A204.1 (cell line): ENCODE results near the gene TNFSF13.

Experiments
- FAIRE-seq: peaks from 2 replicates; lab custom pipeline; 2012; peaks lifted over from hg19 to GRCh38; lab: Jason Lieb, UNC

TNFSF13 gene, protein sequence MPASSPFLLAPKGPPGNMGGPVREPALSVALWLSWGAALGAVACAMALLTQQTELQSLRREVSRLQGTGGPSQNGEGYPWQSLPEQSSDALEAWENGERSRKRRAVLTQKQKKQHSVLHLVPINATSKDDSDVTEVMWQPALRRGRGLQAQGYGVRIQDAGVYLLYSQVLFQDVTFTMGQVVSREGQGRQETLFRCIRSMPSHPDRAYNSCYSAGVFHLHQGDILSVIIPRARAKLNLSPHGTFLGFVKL

DNA sequence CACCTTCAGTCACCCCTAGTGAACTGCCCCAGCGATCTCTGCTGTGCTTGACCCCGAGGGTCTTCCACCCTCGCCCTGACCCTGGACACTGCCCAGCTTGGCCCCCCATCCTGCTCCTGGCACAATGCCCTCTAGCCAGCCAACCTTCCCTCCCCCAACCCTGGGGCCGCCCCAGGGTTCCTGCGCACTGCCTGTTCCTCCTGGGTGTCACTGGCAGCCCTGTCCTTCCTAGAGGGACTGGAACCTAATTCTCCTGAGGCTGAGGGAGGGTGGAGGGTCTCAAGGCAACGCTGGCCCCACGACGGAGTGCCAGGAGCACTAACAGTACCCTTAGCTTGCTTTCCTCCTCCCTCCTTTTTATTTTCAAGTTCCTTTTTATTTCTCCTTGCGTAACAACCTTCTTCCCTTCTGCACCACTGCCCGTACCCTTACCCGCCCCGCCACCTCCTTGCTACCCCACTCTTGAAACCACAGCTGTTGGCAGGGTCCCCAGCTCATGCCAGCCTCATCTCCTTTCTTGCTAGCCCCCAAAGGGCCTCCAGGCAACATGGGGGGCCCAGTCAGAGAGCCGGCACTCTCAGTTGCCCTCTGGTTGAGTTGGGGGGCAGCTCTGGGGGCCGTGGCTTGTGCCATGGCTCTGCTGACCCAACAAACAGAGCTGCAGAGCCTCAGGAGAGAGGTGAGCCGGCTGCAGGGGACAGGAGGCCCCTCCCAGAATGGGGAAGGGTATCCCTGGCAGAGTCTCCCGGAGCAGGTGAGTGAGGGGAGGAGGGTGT is at the start of gene TNFSF13:
TSS of gene TNFSF13 (plus strand) at position 207 of the 776 bp plus-strand sequence. CDS start at position 497, 290 bp downstream.
- FAIRE-seq = no peak

DNA sequence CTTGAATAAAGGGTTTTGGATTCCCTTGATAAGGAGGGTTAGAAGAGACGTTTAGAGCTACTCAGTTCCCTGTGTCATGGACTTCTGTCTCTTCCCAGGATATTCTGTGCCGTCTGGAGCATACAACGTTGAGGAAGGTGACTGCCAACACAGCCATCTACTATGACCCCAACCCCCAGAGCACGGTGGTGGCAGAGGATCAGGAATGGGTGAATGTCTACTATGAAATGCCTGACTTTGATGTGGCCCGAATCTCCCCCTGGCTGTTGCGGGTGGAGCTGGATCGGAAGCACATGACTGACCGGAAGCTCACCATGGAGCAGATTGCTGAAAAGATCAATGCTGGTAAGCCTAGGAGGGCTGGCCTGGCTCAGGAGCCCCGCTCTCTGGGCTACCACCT is 49.7 kb upstream of the TNFSF13 start:
- FAIRE-seq = no peak

DNA sequence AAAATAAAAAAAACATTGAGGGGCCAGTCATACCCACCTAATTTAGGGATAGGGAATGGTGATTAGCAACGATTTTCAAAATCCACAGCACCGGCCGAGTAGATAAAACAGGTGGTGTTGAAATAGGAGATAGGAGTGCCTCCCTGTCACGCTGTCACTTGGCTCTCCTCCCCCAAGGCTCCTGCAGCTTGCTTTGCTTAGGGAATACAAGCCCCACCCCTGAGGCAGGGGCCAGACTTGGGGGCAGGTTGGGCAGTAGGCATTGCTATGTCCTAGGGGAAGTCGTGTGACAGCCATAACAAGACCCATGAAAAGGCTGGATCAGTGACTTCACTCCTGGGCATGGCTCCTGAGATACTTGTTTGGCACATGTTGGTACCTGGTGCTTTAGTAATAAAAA is 48.6 kb upstream of the TNFSF13 start:
- FAIRE-seq = no peak

DNA sequence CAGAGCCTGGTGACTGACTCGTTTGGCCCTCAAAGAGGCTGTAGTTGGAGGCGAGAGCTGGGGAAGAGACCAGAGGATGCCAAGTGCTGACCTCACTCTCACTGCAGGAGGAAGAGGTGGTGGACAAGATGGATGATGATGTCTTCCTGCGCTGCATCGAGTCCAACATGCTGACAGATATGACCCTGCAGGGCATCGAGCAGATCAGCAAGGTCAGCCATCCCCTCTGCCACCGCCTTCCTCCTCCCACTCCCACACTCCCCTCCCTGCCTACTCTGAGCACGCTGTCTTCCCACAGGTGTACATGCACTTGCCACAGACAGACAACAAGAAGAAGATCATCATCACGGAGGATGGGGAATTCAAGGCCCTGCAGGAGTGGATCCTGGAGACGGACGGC is 47.4 kb upstream of the TNFSF13 start:
- FAIRE-seq = no peak

DNA sequence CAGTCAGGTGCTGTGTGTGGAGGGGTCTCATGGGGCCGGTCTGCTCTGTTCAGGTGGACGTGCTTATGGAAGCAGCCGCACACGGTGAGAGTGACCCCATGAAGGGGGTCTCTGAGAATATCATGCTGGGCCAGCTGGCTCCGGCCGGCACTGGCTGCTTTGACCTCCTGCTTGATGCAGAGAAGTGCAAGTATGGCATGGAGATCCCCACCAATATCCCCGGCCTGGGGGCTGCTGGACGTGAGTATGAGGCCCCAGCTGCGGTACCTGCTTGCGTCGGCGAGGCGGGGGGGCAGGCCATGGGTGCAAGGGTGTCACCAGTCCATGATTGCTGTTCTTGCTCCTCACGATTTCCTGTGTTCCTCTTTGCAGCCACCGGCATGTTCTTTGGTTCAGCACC is 46.4 kb upstream of the TNFSF13 start:
- no peak for FAIRE-seq

DNA sequence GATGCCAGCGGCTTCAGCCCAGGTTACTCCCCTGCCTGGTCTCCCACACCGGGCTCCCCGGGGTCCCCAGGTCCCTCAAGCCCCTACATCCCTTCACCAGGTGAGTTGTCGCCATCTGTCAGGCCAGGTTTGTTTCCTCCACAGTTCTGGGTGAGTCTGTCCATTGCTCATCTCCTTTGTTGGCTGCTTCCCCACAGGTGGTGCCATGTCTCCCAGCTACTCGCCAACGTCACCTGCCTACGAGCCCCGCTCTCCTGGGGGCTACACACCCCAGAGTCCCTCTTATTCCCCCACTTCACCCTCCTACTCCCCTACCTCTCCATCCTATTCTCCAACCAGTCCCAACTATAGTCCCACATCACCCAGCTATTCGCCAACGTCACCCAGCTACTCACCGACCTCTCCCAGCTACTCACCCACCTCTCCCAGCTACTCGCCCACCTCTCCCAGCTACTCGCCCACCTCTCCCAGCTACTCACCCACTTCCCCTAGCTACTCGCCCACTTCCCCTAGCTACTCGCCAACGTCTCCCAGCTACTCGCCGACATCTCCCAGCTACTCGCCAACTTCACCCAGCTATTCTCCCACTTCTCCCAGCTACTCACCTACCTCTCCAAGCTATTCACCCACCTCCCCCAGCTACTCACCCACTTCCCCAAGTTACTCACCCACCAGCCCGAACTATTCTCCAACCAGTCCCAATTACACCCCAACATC is 45.6 kb upstream of the TNFSF13 start:
- FAIRE-seq = no peak

DNA sequence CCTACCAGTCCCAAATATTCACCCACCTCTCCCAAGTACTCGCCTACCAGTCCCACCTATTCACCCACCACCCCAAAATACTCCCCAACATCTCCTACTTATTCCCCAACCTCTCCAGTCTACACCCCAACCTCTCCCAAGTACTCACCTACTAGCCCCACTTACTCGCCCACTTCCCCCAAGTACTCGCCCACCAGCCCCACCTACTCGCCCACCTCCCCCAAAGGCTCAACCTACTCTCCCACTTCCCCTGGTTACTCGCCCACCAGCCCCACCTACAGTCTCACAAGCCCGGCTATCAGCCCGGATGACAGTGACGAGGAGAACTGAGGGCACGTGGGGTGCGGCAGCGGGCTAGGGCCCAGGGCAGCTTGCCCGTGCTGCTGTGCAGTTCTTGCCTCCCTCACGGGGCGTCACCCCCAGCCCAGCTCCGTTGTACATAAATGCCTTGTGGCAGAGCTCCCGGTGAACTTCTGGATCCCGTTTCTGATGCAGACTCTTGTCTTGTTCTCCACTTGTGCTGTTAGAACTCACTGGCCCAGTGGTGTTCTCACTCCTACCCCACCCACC is 44.6 kb upstream of the TNFSF13 start:
- no peak for FAIRE-seq

DNA sequence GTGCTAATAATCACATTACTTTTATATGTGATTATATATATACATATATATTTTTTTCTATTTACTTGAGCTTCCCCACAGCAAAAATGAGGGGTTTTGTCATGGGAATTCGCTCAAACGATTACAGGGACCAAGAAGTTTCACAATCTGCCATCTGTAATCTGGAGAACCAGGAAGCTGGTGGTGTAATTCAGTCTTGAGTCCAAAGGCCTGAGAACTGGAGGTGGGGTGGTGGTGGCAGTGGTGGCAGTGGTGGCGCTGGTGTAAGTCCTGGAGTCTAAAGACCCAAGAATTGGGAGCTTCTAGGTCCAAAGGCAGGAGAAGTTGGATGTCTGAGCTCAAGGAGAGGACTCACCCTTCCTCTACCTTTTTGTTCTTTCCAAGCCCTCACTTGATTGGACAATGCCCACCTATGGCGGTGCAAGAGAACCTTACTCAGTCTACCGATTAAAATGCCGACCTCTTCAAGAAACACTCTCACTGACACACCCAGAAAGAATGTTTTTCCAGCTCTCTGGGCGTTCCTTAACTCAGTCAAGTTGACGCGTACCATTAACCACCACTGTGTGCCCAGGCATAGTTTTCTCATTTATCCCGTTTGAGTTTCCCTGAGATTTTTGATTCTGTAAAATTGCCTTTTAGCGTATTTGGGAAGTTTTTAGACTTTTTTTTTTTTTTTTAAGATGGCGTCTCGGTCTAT is 42.5 kb upstream of the TNFSF13 start:
- FAIRE-seq = no peak

DNA sequence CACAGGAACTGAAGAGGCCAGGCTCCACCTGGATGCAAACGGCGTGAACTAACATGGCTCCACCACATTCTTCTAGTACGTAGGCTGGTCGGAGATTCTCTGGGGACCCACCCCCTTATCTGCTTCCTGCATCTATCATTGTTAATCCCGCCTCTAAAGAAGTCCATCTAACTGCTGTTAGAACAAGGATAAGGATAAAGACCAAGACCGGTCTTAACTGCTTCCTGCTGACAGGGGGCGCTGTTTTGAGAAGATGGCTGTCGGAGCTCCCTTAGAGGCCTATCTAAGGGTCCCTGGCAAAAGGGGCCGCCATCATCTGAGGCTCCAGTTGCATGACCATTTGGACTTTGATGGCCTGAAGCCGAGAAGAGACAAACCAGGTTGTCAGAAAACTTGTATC is 35.5 kb upstream of the TNFSF13 start:
- FAIRE-seq = no peak

DNA sequence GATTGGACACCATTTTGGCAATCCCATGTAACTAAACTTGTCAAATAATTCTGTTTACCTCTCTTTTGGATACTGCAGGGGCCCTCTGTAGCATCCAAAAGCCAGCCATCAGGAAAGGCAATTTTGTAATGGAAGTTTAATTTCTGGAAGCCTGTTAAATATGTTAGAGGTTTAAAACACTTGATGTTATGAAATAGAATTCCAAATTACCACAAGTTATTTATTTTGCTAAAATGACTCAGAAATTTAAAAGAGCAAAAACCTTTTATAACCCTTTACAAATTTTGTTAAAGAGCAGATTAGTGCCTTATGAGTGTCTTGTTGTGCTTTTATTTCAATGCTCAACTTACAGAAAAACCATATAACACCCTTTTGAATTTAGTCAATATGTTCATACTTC is 29.7 kb upstream of the TNFSF13 start:
- FAIRE-seq = peak; percentile 52

DNA sequence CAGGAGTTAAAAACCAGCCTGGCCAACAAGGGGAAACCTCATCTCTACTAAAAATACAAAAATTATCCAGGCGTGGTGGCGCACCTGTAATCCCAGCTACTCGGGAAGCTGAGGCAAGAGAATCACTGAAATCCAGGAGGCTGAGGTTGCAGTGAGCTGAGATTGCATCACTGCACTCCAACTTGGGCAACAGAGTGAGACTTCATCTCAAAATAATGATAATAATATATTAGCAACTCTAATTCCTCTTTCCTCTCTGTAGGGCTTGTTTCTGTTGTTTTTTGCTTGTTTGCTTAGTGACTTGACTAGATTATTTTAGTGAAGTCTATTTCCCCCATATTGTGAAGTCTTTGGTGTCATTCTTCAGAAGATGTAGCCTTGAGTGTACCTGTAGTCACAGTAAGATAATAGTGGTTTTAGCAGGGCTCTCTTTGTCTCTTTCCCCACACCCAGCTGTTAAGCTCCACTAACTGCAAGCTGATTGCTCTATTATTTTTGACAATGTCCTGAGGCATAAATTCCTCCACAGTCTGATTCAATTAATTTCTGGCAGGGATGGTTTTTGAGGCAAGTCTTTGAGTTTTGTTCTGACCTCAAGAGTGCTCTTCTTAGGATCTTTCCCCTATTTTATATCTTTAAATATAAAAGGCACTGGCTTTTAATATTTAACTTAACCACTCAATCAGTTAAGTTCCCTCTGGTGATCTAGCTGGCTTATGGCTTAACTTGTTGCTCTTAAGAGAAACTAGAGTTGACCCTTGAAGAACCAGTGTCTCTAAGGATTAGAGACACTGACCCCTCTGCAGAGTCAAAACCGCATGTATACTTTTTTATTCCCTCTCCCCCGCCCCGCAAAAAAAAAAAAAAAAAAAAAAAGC is 28.3 kb upstream of the TNFSF13 start:
- no peak for FAIRE-seq

DNA sequence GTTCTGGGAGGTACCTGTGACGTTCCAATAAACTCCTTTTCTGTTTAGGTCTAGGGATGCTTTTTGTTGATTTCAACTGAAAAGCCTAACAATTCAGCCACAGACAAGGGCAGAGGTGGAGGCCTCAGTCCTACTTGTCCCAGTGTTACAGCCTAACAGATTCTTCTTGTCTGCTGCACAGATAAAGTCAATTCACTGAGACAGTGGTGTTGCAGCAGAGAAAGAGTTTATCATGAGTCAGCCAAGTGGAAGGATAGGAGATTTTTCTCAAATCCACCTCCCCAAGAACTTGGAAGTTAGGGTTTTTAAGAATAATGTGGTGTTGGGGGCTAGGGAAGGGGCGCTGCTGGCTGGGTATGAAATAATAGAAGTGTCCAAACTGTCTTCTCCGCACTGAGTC is 20.5 kb upstream of the TNFSF13 start:
- FAIRE-seq = no peak

DNA sequence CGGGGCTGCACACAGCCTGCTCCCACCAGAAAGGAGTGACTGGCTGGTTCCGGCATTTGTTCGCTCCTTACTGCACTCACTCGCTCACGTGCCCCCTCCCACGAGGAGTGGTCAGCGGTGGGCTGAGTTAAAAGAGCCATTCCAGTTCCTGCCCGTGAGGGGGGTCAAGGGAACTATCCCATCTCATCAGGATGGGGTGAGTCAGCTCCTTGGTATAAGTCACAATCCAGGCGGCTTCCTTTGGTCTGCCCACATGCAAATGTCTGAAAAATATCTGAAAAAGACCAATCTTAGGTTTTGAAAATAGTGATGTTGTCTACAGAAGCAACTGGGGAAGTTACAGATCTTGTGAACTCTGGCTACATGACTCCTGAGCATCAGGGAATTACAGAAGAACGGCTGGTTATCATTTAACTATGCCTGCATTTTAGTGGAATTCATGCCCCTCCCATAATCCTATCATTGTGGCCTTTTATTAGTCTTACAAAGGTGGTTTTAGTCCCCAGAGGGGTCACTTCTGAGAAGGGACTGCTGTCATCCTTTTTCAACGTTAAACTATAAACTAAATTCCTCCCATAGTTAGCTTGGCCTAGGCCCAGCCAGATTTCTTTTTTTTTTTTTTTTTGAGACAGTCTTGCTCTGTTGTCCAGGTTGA is 19.5 kb upstream of the TNFSF13 start:
- FAIRE-seq = no peak

DNA sequence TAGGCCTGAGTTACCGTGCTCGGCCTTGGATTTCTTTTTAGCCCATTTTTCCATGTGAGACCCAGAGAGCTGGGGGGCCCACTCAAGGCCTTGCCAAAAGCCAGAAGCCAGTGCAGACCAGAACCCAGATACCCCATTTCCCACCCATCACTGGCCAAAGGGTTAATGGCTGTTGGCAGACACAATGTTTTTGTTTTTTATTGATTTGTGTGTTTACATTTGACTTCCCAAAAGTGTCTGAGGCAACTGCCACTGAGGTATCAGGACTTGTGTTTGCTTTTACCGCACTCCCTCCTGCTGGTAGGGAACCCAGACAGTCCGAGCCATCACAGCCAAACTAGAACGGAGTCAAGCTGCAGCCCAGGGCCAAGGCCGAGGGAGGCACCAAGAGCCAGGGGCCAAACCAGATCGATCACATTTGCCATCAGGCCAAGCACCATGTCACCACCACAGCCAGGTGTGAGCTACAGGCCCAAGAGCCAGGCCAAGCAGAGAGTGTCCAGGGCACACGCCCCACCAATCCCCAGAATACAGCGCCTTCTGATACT is 17.4 kb upstream of the TNFSF13 start:
- no peak for FAIRE-seq

DNA sequence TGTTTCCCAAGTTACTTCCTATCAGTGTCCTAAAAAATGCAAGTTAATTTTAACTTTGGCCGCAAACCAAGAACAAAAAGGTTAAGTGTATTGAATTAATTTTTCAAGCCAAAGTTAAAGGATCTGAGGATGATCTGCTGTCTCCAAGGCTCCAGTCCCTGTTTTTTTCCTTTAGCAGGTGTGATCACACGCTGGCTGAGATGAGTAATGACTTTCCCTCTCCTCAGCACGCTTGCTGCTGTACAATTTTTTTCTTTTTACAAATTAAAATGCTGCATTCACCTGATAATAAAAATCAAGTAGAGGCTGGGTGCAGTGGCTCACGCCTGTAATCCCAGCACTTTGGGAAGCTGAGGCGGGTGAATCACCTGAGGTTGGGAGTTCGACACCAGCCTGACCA is 13.6 kb upstream of the TNFSF13 start:
- FAIRE-seq = no peak

DNA sequence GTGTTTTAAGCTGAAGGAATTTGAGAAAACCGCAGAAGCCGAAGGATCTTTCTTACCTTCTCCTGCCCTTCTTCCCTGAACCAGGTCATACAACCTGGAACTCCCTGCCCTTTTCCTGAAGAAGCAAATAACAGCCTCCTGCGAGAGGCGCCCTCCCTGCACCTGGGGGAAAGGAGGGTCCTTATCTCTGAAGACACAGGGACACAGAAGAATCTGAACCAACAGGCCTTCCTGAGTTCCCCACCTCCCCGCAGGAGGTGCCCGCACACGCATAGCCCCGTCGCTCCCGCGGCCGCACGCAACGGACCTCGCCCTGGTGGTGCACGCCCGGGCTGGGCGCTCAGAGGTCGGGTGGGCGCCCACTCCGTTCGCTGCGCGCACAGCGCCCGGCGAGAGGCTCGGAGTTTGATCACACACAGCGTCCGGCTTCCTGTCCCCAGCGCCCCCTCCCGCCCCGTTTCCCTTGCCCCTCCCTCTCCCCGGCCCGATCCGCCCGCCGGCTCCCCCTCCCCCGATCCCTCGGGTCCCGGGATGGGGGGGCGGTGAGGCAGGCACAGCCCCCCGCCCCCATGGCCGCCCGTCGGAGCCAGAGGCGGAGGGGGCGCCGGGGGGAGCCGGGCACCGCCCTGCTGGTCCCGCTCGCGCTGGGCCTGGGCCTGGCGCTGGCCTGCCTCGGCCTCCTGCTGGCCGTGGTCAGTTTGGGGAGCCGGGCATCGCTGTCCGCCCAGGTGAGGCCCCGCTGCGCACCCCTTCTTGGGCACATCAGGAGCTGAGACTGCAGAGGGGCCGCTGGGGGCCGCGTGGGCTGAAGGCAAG is 9.8 kb upstream of the TNFSF13 start, which contains the start of gene TNFSF12:
TSS of gene TNFSF12 (plus strand) at position 474 of the 816 bp plus-strand sequence. CDS start at position 570, 96 bp downstream.
- no peak for FAIRE-seq

DNA sequence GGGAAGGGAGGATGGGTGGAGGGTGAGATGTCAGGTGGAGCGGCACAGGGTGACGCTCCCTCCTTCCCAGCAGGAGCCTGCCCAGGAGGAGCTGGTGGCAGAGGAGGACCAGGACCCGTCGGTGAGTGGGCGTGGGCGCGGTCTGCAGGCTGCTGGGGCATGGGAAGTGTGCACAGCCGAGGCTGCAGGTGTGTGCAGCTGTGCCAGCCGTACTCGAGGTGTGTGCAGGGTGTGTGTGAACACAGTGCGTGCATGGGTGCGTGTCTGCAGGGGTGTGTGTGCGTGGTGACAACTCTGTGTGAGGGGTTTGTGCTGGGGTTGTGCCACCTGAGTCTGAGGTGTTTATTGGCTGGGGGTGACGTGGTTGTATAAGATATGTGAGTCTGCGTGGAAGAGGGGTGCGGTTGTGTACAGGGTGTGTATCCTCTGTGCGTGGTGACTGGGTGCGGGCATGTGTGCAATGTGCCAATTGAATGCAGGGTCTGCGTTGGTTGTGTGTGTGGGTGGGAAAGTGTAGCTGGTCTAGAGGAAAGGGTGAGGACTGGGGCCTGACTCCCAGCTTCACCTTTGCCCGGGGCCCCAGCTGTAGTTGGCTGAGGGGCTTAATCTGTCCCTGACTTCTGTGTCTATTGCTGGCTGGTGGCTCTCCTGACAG is 9.0 kb upstream of the TNFSF13 start:
- no peak for FAIRE-seq

DNA sequence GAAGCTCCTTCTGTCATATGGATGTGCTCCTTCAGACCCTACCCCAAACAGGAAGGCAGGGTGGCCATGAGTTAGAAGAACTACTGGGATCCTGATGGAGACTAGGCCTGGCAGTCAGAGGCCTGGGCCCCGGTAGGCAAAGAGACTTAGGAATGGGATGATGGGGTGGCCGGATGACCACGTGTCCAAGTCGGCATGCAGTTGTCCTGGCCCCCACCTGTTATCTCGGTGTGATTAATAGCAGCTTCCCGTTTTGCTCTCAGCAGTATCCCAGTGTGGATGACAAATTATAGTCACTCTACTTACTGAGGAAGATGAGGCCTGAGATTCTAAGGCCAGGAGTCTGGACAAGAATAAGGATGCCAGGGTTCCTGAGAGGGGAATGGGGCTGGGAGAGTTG is 8.2 kb upstream of the TNFSF13 start:
- no peak for FAIRE-seq

DNA sequence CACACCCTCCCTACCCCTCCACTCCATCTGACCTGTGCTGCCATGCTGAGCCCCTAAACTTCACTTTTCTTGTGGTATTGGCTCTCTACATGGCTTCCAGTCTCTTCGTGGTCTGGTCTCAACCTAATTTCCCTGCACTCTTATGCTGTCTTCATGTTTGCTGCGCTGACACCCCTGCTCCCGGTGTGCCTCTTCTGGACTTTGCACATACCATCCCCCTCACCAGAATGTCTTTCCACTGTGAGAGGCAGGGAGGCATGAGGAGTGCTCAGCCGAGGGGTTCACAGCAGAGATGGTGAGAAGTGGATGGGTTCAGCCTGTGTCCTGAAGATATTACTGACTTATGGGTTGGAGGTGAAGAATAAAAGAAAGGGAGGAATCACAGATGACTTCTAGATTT is 7.2 kb upstream of the TNFSF13 start:
- FAIRE-seq = no peak
